Endodermal cell (in vitro differentiated cells): ENCODE data around the gene GEMIN7. TPM values are rescaled to one million over a fixed set of nuclear protein-coding genes. Genes with fewer than 3 reads are reported as not detected.

Source experiments
- DNase-seq: peaks from one replicate; pipeline ENCODE4 v3.0.0-alpha.2; 2017
- H3K27ac ChIP-seq: 2 replicates; pipeline ENCODE4 v1.5.1; 2013; ENCODE audit warnings: mild to moderate bottlenecking, low read depth, low read length, moderate library complexity
- H3K27me3 ChIP-seq: 2 replicates; pipeline ENCODE4 v1.6.1; 2013; ENCODE audit warnings: mild to moderate bottlenecking, low read length, moderate library complexity; ENCODE audit not compliant: insufficient read depth, control insufficient read depth, poor library complexity, severe bottlenecking
- H3K36me3 ChIP-seq: 2 replicates; pipeline ENCODE4 v1.7.0; 2013; ENCODE audit warnings: mild to moderate bottlenecking, low read length, moderate library complexity; ENCODE audit not compliant: control insufficient read depth, insufficient read depth
- H3K4me1 ChIP-seq: one replicate; pipeline ENCODE4 v1.7.0; 2013; ENCODE audit warnings: low read length; ENCODE audit not compliant: control insufficient read depth, insufficient read depth
- H3K4me3 ChIP-seq: 2 replicates; pipeline ENCODE4 v1.5.1; 2013; ENCODE audit warnings: mild to moderate bottlenecking, low read length, moderate library complexity
- H3K9ac ChIP-seq: 2 replicates; pipeline ENCODE4 v1.6.1; 2013; ENCODE audit warnings: mild to moderate bottlenecking, low read length, moderate library complexity; ENCODE audit not compliant: poor library complexity, severe bottlenecking; ENCODE audit errors: extremely low read depth
- H3K9me3 ChIP-seq: 2 replicates; pipeline ENCODE4 v1.6.1; 2013; ENCODE audit warnings: mild to moderate bottlenecking, low read length, moderate library complexity; ENCODE audit not compliant: control insufficient read depth
- H3K27ac Mint-ChIP-seq: 2 replicates; pipeline ENCODE4 v1.8.0; 2020; ENCODE audit warnings: mixed read lengths
- H3K27me3 Mint-ChIP-seq: 2 replicates; pipeline ENCODE4 v1.8.0; 2021; ENCODE audit warnings: mild to moderate bottlenecking, mixed read lengths; ENCODE audit not compliant: insufficient read depth
- H3K36me3 Mint-ChIP-seq: 2 replicates; pipeline ENCODE4 v1.8.0; 2020; ENCODE audit warnings: low read depth, mixed read lengths
- H3K4me1 Mint-ChIP-seq: 2 replicates; pipeline ENCODE4 v1.8.0; 2020; ENCODE audit warnings: mixed read lengths
- H3K4me3 Mint-ChIP-seq: 2 replicates; pipeline ENCODE4 v1.8.0; 2020; ENCODE audit warnings: mild to moderate bottlenecking, moderate library complexity, mixed read lengths
- H3K9me3 Mint-ChIP-seq: 2 replicates; pipeline ENCODE4 v1.8.0; 2020; ENCODE audit warnings: mild to moderate bottlenecking, mixed read lengths
- CTCF ChIP-seq: fragments of 200-600 bp; sonication (generic); conservative IDR thresholded peaks from 2 replicates; pipeline ENCODE4 v1.5.0; 2021; ENCODE audit warnings: antibody characterized with exemption, mild to moderate bottlenecking
- WGBS, 2 experiments: methylation state at CpG; one replicate each; pipeline versions ENCODE4 v1.1.5 to v1.1.7; 2013; ENCODE audit warnings: missing lambda C conversion rate in 2 of 2, mixed read lengths in 1 of 2; ENCODE audit not compliant: insufficient coverage in 1 of 2, insufficient read length in 1 of 2; 5-methylcytosine and 5-hydroxymethylcytosine counted together
- total RNA-seq, 2 donors: library from RNA; stranded (reverse); fragmentation: NEBNext Ultra II Directional in 1 of 2; extraction: Animal tissue kit (Norgen Biotek cat#: 25700) in 1 of 2; gene quantifications; 2 replicates in 1 of 2; 3 replicates in 1 of 2; pipeline ENCODE4 v1.2.1, GENCODE V29; 2021

Gene GEMIN7
- total RNA-seq, 2 donors from 2014 or later: 56.3 to 56.6 TPM

- H3K4me3 ChIP-seq: no peak overlapping the region
- Mint-ChIP-seq H3K4me1 (peaks cover 2% of the 10 kb centered on the region), H3K27ac (no peak overlapping the region), H3K27me3 (no peaks in the 10 kb centered on the region), H3K36me3 (peaks cover 75% of the 10 kb centered on the region), H3K9me3 (no peaks in the 10 kb centered on the region), H3K4me3 (no peak overlapping the region)
- no peak for DNase-seq
- no peak overlapping the region for H3K27ac ChIP-seq
- no peak overlapping the region for H3K9ac ChIP-seq
- no peaks in the 10 kb centered on the region for H3K4me1 ChIP-seq
- no peaks in the 10 kb centered on the region for H3K9me3 ChIP-seq
- WGBS, 2 experiments: 92 to 93% methylated on average over 5 to 8 of the region's 8 CpGs
- peaks cover 74% of the 10 kb centered on the region for H3K36me3 ChIP-seq
- no peaks in the 10 kb centered on the region for H3K27me3 ChIP-seq
- TF ChIP-seq CTCF: no peak
Measured at GRCh38 chr19:45056831-45057230, 22.2 kb upstream of the GEMIN7 start.

GRCh38 chr19:45057444-45057843, 21.6 kb upstream of the GEMIN7 start:
- H3K4me1 ChIP-seq: no peaks in the 10 kb centered on the region
- H3K9ac ChIP-seq: no peak overlapping the region
- no peak overlapping the region for H3K4me3 ChIP-seq
- Mint-ChIP-seq H3K27me3 (no peaks in the 10 kb centered on the region), H3K36me3 (peaks cover 76% of the 10 kb centered on the region), H3K9me3 (no peaks in the 10 kb centered on the region), H3K4me1 (peaks cover 2% of the 10 kb centered on the region), H3K27ac (no peak overlapping the region), H3K4me3 (no peak overlapping the region)
- WGBS, 2 experiments: 91 to 92% methylated on average over 8 to 9 of the region's 9 CpGs
- H3K27me3 ChIP-seq: no peaks in the 10 kb centered on the region
- TF ChIP-seq CTCF: no peak
- no peak for DNase-seq
- H3K36me3 ChIP-seq: peaks cover 78% of the 10 kb centered on the region
- H3K9me3 ChIP-seq: no peaks in the 10 kb centered on the region
- no peak overlapping the region for H3K27ac ChIP-seq

- WGBS, 2 experiments: 88% methylated on average over 14 of the region's 14 CpGs
- no peaks in the 10 kb centered on the region for H3K4me1 ChIP-seq
- Mint-ChIP-seq H3K4me1 (peaks cover 2% of the 10 kb centered on the region), H3K27me3 (no peaks in the 10 kb centered on the region), H3K4me3 (no peak overlapping the region), H3K9me3 (no peaks in the 10 kb centered on the region), H3K27ac (no peak overlapping the region), H3K36me3 (peaks cover 76% of the 10 kb centered on the region)
- no peak for DNase-seq
- H3K27me3 ChIP-seq: no peaks in the 10 kb centered on the region
- H3K36me3 ChIP-seq: peaks cover 77% of the 10 kb centered on the region
- H3K4me3 ChIP-seq: no peak overlapping the region
- no peak overlapping the region for H3K9ac ChIP-seq
- no peak for TF ChIP-seq CTCF
- H3K27ac ChIP-seq: no peak overlapping the region
- no peaks in the 10 kb centered on the region for H3K9me3 ChIP-seq
Measured at GRCh38 chr19:45058622-45059159, 20.4 kb upstream of the GEMIN7 start.
